ENCODE measurements around the gene PANX3. TPM values are rescaled to one million over a fixed set of nuclear protein-coding genes. Genes with fewer than 3 reads are reported as not detected.

PANX3 gene
- total and polyA plus RNA-seq, 2 of the 13 experiments (the other 11 are each of a cell fraction or from before 2014, with no cell fraction given) = not detected

GRCh38 chr11:124622531-124623451 is 11.6 kb downstream of the PANX3 start, which contains the start of gene TBRG1 (continued):
- TF ChIP-seq SRSF4 (IDR thresholded peaks at IDR 0.05; ENCODE audit: low read depth, low read length, poor library complexity, severe bottlenecking) = no peak
- no peak for TF ChIP-seq ZFP36L2 (CRISPR knock-in tag; IDR thresholded peaks at IDR 0.05)
- TF ChIP-seq ARID3A (IDR thresholded peaks at IDR 0.05; ENCODE audit: low read depth, low read length) = no peak
- peak; percentile 70; the same call in 1 of the 2 replicates for TF ChIP-seq MIER2 (CRISPR knock-in tag; IDR thresholded peaks at IDR 0.05)
- TF ChIP-seq SP4 (CRISPR knock-in tag; IDR thresholded peaks at IDR 0.05) = peak; percentile 82
- TF ChIP-seq, protein P1, sequence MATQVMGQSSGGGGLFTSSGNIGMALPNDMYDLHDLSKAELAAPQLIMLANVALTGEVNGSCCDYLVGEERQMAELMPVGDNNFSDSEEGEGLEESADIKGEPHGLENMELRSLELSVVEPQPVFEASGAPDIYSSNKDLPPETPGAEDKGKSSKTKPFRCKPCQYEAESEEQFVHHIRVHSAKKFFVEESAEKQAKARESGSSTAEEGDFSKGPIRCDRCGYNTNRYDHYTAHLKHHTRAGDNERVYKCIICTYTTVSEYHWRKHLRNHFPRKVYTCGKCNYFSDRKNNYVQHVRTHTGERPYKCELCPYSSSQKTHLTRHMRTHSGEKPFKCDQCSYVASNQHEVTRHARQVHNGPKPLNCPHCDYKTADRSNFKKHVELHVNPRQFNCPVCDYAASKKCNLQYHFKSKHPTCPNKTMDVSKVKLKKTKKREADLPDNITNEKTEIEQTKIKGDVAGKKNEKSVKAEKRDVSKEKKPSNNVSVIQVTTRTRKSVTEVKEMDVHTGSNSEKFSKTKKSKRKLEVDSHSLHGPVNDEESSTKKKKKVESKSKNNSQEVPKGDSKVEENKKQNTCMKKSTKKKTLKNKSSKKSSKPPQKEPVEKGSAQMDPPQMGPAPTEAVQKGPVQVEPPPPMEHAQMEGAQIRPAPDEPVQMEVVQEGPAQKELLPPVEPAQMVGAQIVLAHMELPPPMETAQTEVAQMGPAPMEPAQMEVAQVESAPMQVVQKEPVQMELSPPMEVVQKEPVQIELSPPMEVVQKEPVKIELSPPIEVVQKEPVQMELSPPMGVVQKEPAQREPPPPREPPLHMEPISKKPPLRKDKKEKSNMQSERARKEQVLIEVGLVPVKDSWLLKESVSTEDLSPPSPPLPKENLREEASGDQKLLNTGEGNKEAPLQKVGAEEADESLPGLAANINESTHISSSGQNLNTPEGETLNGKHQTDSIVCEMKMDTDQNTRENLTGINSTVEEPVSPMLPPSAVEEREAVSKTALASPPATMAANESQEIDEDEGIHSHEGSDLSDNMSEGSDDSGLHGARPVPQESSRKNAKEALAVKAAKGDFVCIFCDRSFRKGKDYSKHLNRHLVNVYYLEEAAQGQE (IDR thresholded peaks at IDR 0.05; ENCODE audit: borderline replicate concordance in 1 of 2, low read depth in 1 of 2, low read length in 2 of 2) = 0 out of 4 replicates have a peak, but pooled peaks of 1 of the 2 experiments have one; percentile 57
- TF ChIP-seq ATRX (CRISPR knock-in tag; IDR thresholded peaks at IDR 0.05; ENCODE audit: borderline replicate concordance) = no peak
- TF ChIP-seq PTBP1 (IDR thresholded peaks at IDR 0.05; ENCODE audit: low read depth, low read length, poor library complexity, severe bottlenecking) = peak; percentile 43
- TF ChIP-seq SMAD1 (CRISPR knock-in tag; IDR thresholded peaks at IDR 0.05; ENCODE audit: borderline replicate concordance, low read depth) = 0 out of 2 replicates have a peak, but pooled peaks have one; percentile 65
- TF ChIP-seq MXD4 (CRISPR knock-in tag; IDR thresholded peaks at IDR 0.05) = no peak; the same call in 1 of the 2 replicates
- peak; percentile 71; the same call in 1 of the 2 replicates for TF ChIP-seq ZBTB4 (CRISPR knock-in tag; IDR thresholded peaks at IDR 0.05; ENCODE audit: borderline replicate concordance)
- TF ChIP-seq ZNF720 (CRISPR knock-in tag; IDR thresholded peaks at IDR 0.05) = no peak
- no peak for TF ChIP-seq REXO4 (CRISPR knock-in tag; IDR thresholded peaks at IDR 0.05; ENCODE audit: borderline replicate concordance)
- no peak for TF ChIP-seq ONECUT2 (CRISPR knock-in tag; IDR thresholded peaks at IDR 0.05)
- TF ChIP-seq HOXA7 (CRISPR knock-in tag; IDR thresholded peaks at IDR 0.05) = no peak
- no peak; the same call in 1 of the 2 replicates for TF ChIP-seq PAX8 (CRISPR knock-in tag; IDR thresholded peaks at IDR 0.05; ENCODE audit: borderline replicate concordance)
- no peak for TF ChIP-seq CBX2 (IDR thresholded peaks at IDR 0.05; ENCODE audit: low read depth, low read length)
- no peak for TF ChIP-seq CBX2 (CRISPR knock-in tag; IDR thresholded peaks at IDR 0.05; ENCODE audit: low read depth)
- TF ChIP-seq SKI (IDR thresholded peaks at IDR 0.05; ENCODE audit: partially characterized antibody) = no peak
- peak; percentile 56; the same call in 1 of the 2 replicates for TF ChIP-seq RXRB (CRISPR knock-in tag; IDR thresholded peaks at IDR 0.05; ENCODE audit: borderline replicate concordance)
